RWPE2 (cell line): ENCODE data around the gene BICDL2.
A peak's percentile ranks its signal among the peaks of the same experiment; 100 is the strongest.

Experiments
- ATAC-seq: fragments of 200-7000 bp; cut with Tn5 transposase; 3 replicates; pipeline ENCODE4 v1.9.1; 2021; ENCODE audit warnings: low read depth
- DNase-seq: peaks from one replicate; pipeline ENCODE4 v3.0.0-alpha.2; 2020; ENCODE audit warnings: low spot score
- H3K27ac ChIP-seq: fragments of 450-650 bp; 2 replicates; pipeline ENCODE4 v1.5.1; 2017; ENCODE audit warnings: mild to moderate bottlenecking; ENCODE audit not compliant: poor library complexity, severe bottlenecking
- H3K27me3 ChIP-seq: fragments of 250-450 bp; sonication (Bioruptor Pico); 2 replicates; pipeline ENCODE4 v1.5.1; 2021; ENCODE audit warnings: mild to moderate bottlenecking, moderate library complexity; ENCODE audit not compliant: insufficient read depth, poor library complexity, severe bottlenecking
- H3K36me3 ChIP-seq: fragments of 250-450 bp; sonication (Bioruptor Pico); 2 replicates; pipeline ENCODE4 v1.5.1; 2020; ENCODE audit warnings: low read depth, mild to moderate bottlenecking, moderate library complexity
- H3K4me1 ChIP-seq: fragments of 250-450 bp; sonication (Bioruptor Pico); 2 replicates; pipeline ENCODE4 v1.5.1; 2021; ENCODE audit warnings: mild to moderate bottlenecking, moderate library complexity; ENCODE audit not compliant: insufficient read depth, poor library complexity, severe bottlenecking
- H3K4me3 ChIP-seq: fragments of 250-450 bp; sonication (Bioruptor Pico); 2 replicates; pipeline ENCODE4 v1.5.1; 2021; ENCODE audit warnings: mild to moderate bottlenecking, moderate library complexity; ENCODE audit not compliant: severe bottlenecking
- H3K9me3 ChIP-seq: fragments of 250-450 bp; sonication (Bioruptor Pico); 2 replicates; pipeline ENCODE4 v1.5.1; 2021; ENCODE audit warnings: mild to moderate bottlenecking, moderate library complexity; ENCODE audit not compliant: severe bottlenecking
- CTCF ChIP-seq: fragments of 450-650 bp; IDR thresholded peaks from one replicate; pipeline ENCODE4 v1.5.1; 2017; ENCODE audit warnings: mild to moderate bottlenecking, moderate library complexity; ENCODE audit not compliant: poor library complexity, severe bottlenecking

BICDL2 gene

GRCh38 chr16:3063625-3064386 lies 27.1 kb upstream of the BICDL2 start:
- H3K27ac ChIP-seq, result no peak overlapping the region
- peaks cover 8% of the 10 kb centered on the region for H3K4me1 ChIP-seq
- no peaks in the 10 kb centered on the region for H3K36me3 ChIP-seq
- DNase-seq (no peak), ATAC-seq (no peak)
- H3K27me3 ChIP-seq, result no peaks in the 10 kb centered on the region
- TF ChIP-seq CTCF, result no peak
- no peak overlapping the region for H3K4me3 ChIP-seq
- H3K9me3 ChIP-seq, result no peaks in the 10 kb centered on the region

DNA sequence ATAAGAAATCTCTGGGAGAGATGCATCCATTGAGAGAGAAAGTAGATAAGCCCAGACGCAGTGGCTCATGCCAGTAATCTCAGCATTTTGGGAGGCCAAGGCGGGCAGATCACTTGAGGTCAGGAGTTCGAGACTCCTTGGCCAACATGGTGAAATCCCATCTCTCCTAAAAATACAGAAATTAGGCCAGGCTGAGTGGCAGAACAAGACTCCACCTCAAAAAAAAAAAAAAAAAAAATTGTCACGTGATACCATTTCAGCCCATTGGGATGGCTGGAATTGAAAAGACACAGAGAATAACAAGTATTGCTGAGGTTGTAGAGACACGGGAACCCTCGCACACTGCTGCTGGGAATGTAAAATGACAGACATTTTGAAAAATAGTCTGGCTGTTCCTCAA lies 25.8 kb upstream of the BICDL2 start:
- DNase-seq, result no peak
- H3K36me3 ChIP-seq, result no peaks in the 10 kb centered on the region
- no peaks in the 10 kb centered on the region for H3K9me3 ChIP-seq
- ATAC-seq, result no peak
- no peak overlapping the region for H3K4me3 ChIP-seq
- H3K27me3 ChIP-seq, result no peaks in the 10 kb centered on the region
- no peak for TF ChIP-seq CTCF
- no peak overlapping the region for H3K27ac ChIP-seq
- H3K4me1 ChIP-seq, result peaks cover 8% of the 10 kb centered on the region

DNA sequence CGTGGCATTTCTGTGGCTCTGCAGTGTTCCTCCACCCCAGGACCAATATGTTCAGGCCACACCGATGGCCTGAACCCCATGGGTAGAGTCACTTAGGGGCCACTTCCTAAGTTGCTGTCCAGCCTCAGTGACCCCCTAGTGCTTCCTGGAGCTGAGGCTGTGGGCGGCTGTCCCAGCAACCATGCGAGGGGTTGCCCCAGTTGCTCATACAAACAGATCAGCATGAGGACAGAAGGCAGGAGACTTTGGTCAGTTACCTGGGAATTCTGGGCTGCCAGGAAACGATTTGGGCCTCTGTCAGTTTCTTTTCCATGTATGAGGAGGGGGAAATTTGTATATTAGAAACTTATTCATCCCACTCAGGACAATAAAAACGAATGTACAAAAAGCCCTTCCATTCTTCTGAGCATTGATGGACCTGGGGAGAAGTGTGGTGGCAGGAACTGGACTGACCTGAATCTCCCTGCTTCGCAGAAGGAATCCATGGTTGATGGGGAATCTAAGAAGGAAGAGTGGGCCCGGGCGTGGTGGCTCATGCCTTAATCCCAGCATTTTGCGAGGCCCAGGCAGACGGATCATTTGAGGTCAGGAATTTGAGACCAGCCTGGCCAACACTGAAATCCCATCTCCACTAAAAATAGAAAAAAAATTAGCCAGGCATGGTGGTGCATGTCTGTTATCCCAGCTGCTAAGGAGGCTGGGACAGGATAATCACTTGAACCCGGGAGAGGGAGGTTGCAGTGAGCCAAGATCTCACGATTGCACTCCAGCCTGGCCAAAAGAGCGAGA lies 23.8 kb upstream of the BICDL2 start:
- DNase-seq (no peak), ATAC-seq (no peak)
- Histone ChIP-seq H3K9me3 (no peaks in the 10 kb centered on the region), H3K27me3 (no peaks in the 10 kb centered on the region), H3K27ac (no peak overlapping the region), H3K4me3 (no peak overlapping the region), H3K4me1 (peaks cover 8% of the 10 kb centered on the region), H3K36me3 (no peaks in the 10 kb centered on the region)
- no peak for TF ChIP-seq CTCF

DNA sequence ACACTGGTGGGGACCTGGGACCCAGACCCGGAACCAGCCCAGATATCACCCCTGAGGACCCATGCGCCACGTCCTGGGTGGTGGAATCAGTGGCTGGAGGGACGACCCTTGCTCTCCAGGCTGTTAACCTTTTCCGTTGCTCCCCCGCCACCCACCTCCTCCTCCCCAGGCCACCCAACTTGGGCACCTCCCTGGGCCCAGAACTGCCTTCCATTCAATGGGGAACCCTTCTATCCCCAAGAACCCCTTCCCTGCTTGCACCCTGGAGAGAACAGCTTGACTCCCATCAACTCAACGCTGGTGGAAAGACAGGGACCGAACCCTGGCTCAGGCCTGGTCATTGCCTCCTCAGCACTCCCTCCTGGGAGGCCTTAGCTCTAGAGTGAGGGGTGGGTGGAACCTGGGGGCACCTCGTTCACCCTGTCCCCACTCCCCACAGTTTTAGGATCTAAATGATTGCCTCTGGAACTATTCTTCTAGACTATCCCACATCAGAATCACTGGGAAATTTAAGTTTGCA lies 23.0 kb upstream of the BICDL2 start:
- DNase-seq, result no peak
- Histone ChIP-seq H3K4me1 (peaks cover under 1% of the 10 kb centered on the region), H3K4me3 (peak overlapping the region; percentile 98), H3K27ac (peak overlapping the region; percentile 35), H3K9me3 (no peaks in the 10 kb centered on the region), H3K27me3 (no peaks in the 10 kb centered on the region), H3K36me3 (no peaks in the 10 kb centered on the region)
- ATAC-seq, result no peak
- TF ChIP-seq CTCF, result no peak
